ENCODE results near the gene OLFM2.

The OLFM2 gene

GRCh38 chr19:9863759-9864158, 72.6 kb downstream of the OLFM2 start:
- TF ChIP-seq, protein P1, sequence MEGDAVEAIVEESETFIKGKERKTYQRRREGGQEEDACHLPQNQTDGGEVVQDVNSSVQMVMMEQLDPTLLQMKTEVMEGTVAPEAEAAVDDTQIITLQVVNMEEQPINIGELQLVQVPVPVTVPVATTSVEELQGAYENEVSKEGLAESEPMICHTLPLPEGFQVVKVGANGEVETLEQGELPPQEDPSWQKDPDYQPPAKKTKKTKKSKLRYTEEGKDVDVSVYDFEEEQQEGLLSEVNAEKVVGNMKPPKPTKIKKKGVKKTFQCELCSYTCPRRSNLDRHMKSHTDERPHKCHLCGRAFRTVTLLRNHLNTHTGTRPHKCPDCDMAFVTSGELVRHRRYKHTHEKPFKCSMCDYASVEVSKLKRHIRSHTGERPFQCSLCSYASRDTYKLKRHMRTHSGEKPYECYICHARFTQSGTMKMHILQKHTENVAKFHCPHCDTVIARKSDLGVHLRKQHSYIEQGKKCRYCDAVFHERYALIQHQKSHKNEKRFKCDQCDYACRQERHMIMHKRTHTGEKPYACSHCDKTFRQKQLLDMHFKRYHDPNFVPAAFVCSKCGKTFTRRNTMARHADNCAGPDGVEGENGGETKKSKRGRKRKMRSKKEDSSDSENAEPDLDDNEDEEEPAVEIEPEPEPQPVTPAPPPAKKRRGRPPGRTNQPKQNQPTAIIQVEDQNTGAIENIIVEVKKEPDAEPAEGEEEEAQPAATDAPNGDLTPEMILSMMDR (IDR thresholded peaks at IDR 0.05; ENCODE audit: insufficient read depth, low read length, poor library complexity, severe bottlenecking), result no peak
- no peak for DNase-seq (ENCODE audit: extremely low read depth, insufficient read length)
- Histone ChIP-seq H3K36me3 (ENCODE audit: control insufficient read depth, insufficient read depth, low read length) (no peaks in the 10 kb centered on the region), H3K27me3 (replicated peaks; ENCODE audit: control insufficient read depth, insufficient read depth, low read length) (no peaks in the 10 kb centered on the region), H3K4me3 (replicated peaks; ENCODE audit: low read depth, low read length) (no peak overlapping the region)

GRCh38 chr19:9862938-9863337, 73.4 kb downstream of the OLFM2 start:
- Histone ChIP-seq H3K4me3 (replicated peaks; ENCODE audit: low read depth, low read length) (no peak overlapping the region), H3K27me3 (replicated peaks; ENCODE audit: control insufficient read depth, insufficient read depth, low read length) (no peaks in the 10 kb centered on the region), H3K36me3 (ENCODE audit: control insufficient read depth, insufficient read depth, low read length) (no peaks in the 10 kb centered on the region)
- TF ChIP-seq, protein P1 (IDR thresholded peaks at IDR 0.05; ENCODE audit: insufficient read depth, low read length, poor library complexity, severe bottlenecking), result no peak
- DNase-seq (ENCODE audit: extremely low read depth, insufficient read length), result no peak

- no peak overlapping the region for H3K4me3 ChIP-seq (replicated peaks; ENCODE audit: low read depth, low read length)
- H3K27me3 ChIP-seq (replicated peaks; ENCODE audit: control insufficient read depth, insufficient read depth, low read length), result no peaks in the 10 kb centered on the region
- H3K36me3 ChIP-seq (ENCODE audit: control insufficient read depth, insufficient read depth, low read length), result no peaks in the 10 kb centered on the region
- TF ChIP-seq, protein P1 (IDR thresholded peaks at IDR 0.05; ENCODE audit: insufficient read depth, low read length, poor library complexity, severe bottlenecking), result no peak
- DNase-seq (ENCODE audit: extremely low read depth, insufficient read length), result no peak
Observed at GRCh38 chr19:9861503-9861902, 74.8 kb downstream of the OLFM2 start.

GRCh38 chr19:9860407-9860806, 75.9 kb downstream of the OLFM2 start:
- DNase-seq (ENCODE audit: extremely low read depth, insufficient read length), result no peak
- H3K4me3 ChIP-seq (replicated peaks; ENCODE audit: low read depth, low read length), result no peak overlapping the region
- no peaks in the 10 kb centered on the region for H3K27me3 ChIP-seq (replicated peaks; ENCODE audit: control insufficient read depth, insufficient read depth, low read length)
- TF ChIP-seq, protein P1 (IDR thresholded peaks at IDR 0.05; ENCODE audit: insufficient read depth, low read length, poor library complexity, severe bottlenecking), result no peak
- H3K36me3 ChIP-seq (ENCODE audit: control insufficient read depth, insufficient read depth, low read length), result no peaks in the 10 kb centered on the region

DNA sequence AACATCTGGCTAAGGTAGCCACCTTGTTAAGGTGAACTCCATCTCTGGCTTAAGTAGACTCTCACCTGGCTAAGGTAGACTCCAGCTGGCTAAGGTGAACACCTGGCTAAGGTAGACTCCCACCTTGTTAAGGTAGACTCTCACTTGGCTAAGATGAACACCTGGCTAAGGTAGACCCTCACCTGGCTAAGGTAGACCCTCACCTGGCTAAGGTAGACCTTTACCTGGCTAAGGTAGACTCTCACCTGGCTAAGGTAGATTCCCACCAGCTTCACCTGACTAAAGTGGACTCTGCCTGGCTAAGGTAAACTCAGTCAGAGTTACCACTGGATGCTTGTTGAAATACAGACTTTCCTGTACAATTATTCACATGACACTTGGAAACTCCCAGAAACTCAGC, 77.5 kb downstream of the OLFM2 start:
- TF ChIP-seq, protein P1 (IDR thresholded peaks at IDR 0.05; ENCODE audit: insufficient read depth, low read length, poor library complexity, severe bottlenecking), result no peak
- Histone ChIP-seq H3K36me3 (ENCODE audit: control insufficient read depth, insufficient read depth, low read length) (no peaks in the 10 kb centered on the region), H3K27me3 (replicated peaks; ENCODE audit: control insufficient read depth, insufficient read depth, low read length) (no peaks in the 10 kb centered on the region), H3K4me3 (replicated peaks; ENCODE audit: low read depth, low read length) (no peak overlapping the region)
- DNase-seq (ENCODE audit: extremely low read depth, insufficient read length), result no peak

Data from GM06990 (cell line).